ENCODE results near the gene GYG1. TPM values are rescaled to one million over a fixed set of nuclear protein-coding genes. Genes with fewer than 3 reads are reported as not detected.

The GYG1 gene
- total RNA-seq, 1 donor from 2014 or later: 48.1 TPM

DNA sequence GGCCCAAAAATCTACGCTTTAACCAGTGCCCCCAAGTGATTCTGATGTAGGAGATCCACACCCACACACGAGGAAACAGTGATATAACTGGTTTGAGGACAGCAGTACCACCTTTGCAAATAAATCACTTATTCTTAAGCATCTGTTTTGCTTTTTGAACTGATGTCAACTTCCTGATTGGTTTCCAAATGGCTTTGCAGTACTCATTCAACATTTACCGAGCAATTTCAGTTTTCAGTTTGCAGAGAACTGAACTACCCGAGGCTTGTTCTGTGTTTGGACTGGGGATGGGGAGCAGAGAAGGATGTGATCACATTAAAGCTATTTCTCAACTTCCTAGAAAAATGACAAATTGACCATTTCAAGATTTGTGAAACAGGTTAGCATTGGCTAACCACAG is 1.1 kb upstream of the GYG1 start:
- H3K27ac Mint-ChIP-seq (ENCODE audit: unreplicated experiment): no peak overlapping the region
- no peaks in the 10 kb centered on the region for H3K9me3 Mint-ChIP-seq (ENCODE audit: low read depth)
- peaks cover 17% of the 10 kb centered on the region for H3K4me1 Mint-ChIP-seq (ENCODE audit: low read depth)
- H3K4me3 Mint-ChIP-seq (ENCODE audit: unreplicated experiment): peak overlapping the region; percentile 75
- peaks cover 2% of the 10 kb centered on the region for H3K36me3 Mint-ChIP-seq (ENCODE audit: low read depth)
- peaks cover 2% of the 10 kb centered on the region for H3K27me3 Mint-ChIP-seq (ENCODE audit: low read depth)
- TF ChIP-seq, protein P1, sequence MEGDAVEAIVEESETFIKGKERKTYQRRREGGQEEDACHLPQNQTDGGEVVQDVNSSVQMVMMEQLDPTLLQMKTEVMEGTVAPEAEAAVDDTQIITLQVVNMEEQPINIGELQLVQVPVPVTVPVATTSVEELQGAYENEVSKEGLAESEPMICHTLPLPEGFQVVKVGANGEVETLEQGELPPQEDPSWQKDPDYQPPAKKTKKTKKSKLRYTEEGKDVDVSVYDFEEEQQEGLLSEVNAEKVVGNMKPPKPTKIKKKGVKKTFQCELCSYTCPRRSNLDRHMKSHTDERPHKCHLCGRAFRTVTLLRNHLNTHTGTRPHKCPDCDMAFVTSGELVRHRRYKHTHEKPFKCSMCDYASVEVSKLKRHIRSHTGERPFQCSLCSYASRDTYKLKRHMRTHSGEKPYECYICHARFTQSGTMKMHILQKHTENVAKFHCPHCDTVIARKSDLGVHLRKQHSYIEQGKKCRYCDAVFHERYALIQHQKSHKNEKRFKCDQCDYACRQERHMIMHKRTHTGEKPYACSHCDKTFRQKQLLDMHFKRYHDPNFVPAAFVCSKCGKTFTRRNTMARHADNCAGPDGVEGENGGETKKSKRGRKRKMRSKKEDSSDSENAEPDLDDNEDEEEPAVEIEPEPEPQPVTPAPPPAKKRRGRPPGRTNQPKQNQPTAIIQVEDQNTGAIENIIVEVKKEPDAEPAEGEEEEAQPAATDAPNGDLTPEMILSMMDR (IDR thresholded peaks at IDR 0.05): no peak
- no peak for DNase-seq (ENCODE audit: low spot score)

DNA sequence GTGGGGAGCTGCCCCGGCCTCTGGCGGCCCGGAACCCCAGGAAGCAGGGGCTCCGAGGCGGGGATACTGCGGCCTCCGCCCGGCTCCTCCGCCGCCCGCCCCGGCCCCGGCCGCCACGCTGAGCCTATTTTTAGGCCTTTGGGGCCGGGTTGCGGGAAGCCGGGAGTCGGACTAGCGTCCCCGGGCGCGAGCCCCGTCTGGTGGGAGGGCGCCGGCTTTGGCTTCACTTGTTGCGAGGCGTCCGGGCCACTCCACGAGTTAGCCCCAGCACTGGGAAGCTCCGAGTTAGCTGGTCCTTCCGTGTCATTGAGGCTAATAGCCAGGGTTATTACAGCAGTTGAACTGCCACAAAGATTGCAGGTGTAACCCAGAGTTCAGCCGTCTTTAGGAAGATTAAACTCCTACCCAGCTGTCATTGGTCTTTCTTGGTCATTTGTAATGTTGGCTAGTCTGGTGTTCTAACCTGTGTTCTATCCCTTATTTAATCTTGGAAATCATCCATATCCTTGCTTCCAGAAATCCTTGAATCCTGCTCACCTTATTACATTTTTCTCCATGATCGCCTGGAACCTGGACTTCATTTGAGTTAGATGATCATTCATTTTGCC is 791 bp downstream of the GYG1 start:
- Mint-ChIP-seq H3K4me1 (ENCODE audit: low read depth) (peaks cover 17% of the 10 kb centered on the region), H3K4me3 (ENCODE audit: unreplicated experiment) (peak overlapping the region; percentile 75), H3K9me3 (ENCODE audit: low read depth) (no peaks in the 10 kb centered on the region), H3K27ac (ENCODE audit: unreplicated experiment) (peak overlapping the region; percentile 8), H3K36me3 (ENCODE audit: low read depth) (peaks cover 15% of the 10 kb centered on the region), H3K27me3 (ENCODE audit: low read depth) (no peaks in the 10 kb centered on the region)
- DNase-seq (ENCODE audit: low spot score): no peak
- TF ChIP-seq, protein P1 (IDR thresholded peaks at IDR 0.05): no peak

DNA sequence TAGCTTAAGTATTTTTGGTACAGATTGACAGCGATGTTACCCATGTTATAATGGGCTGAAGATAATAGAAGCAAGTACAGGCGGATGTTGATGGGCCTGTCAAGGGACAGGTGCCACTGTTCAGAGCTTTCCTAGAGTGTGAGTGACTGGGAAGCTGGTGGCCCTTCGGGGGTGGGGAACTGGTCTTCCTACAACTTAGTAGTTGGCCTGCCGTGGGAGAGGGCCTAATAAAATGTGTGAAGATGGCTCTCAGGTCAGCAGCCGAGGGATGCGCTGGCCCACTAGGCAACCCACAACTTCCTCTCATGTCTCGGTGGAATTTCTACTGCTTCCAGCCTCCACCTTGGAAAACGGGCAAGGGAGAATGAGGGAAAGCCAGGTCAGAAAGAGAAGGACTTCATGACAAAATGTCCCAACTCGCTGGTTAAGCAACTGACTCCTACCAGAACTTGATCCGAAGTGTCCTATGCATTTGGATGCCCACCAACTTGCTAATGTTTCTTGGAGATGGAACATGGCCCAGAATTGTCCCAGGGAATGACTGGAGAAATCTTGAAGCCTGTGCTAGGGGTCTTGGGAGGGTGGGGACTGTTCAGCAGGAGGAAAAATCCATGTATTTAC is 1.4 kb downstream of the GYG1 start:
- Mint-ChIP-seq H3K4me3 (ENCODE audit: unreplicated experiment) (peak overlapping the region; percentile 75), H3K27me3 (ENCODE audit: low read depth) (no peaks in the 10 kb centered on the region), H3K4me1 (ENCODE audit: low read depth) (peaks cover 17% of the 10 kb centered on the region), H3K36me3 (ENCODE audit: low read depth) (peaks cover 15% of the 10 kb centered on the region), H3K9me3 (ENCODE audit: low read depth) (no peaks in the 10 kb centered on the region), H3K27ac (ENCODE audit: unreplicated experiment) (no peak overlapping the region)
- no peak for DNase-seq (ENCODE audit: low spot score)
- TF ChIP-seq, protein P1 (IDR thresholded peaks at IDR 0.05): no peak

DNA sequence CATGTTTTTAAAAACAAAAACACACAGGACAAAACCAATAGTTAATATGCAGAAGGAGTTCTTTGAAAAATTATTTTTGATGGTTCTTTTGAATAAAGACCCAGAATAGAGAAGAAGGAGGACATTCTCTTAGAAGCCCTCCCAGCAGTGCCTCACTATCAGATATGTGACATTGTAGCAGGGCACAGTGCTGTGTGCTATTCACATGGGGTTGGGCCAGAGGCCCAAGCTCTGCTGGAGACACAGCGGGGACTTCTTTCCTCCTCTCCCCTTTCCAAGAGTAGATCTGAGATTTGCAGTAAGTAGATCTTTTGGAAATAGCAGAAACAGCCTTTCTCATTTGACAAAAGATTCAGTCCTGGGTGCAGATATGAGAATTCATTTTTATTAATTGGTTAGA is 6.3 kb downstream of the GYG1 start:
- Mint-ChIP-seq H3K4me3 (ENCODE audit: unreplicated experiment) (no peak overlapping the region), H3K36me3 (ENCODE audit: low read depth) (peaks cover 25% of the 10 kb centered on the region)
- DNase-seq (ENCODE audit: low spot score): no peak

DNA sequence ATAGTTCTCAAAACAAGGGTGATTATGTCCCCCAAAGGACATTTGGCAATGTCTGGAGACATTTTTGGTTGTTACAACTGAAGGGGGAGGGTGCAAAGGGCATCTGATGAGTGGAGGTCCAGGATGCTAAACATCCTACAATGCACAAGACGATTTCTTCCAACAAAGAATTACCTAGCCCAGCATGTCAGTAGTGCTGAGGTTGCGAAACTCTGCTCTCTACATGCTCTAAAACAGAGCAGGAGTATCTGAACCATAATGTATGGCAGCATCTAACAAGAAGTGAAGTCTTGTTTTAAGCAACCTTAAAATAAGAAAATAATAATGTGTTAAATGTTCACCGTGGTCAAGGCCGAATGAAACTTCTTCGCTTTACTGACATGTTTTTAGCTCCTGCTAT is 7.0 kb downstream of the GYG1 start:
- Mint-ChIP-seq H3K27ac (ENCODE audit: unreplicated experiment) (no peak overlapping the region), H3K36me3 (ENCODE audit: low read depth) (peaks cover 25% of the 10 kb centered on the region), H3K9me3 (ENCODE audit: low read depth) (no peaks in the 10 kb centered on the region), H3K27me3 (ENCODE audit: low read depth) (no peaks in the 10 kb centered on the region), H3K4me1 (ENCODE audit: low read depth) (peaks cover 21% of the 10 kb centered on the region), H3K4me3 (ENCODE audit: unreplicated experiment) (no peak overlapping the region)
- DNase-seq (ENCODE audit: low spot score): no peak
- TF ChIP-seq, protein P1 (IDR thresholded peaks at IDR 0.05): no peak

More for the DNA sequence above, 6.3 kb downstream of the GYG1 start:
- no peak overlapping the region for H3K27ac Mint-ChIP-seq (ENCODE audit: unreplicated experiment)
- TF ChIP-seq, protein P1 (IDR thresholded peaks at IDR 0.05): no peak
- no peaks in the 10 kb centered on the region for H3K27me3 Mint-ChIP-seq (ENCODE audit: low read depth)
- H3K4me1 Mint-ChIP-seq (ENCODE audit: low read depth): peaks cover 27% of the 10 kb centered on the region
- H3K9me3 Mint-ChIP-seq (ENCODE audit: low read depth): no peaks in the 10 kb centered on the region

Data from chondrocyte (in vitro differentiated cells).